ENCODE results near the gene CFC1B. TPM values are rescaled to one million over a fixed set of nuclear protein-coding genes. Genes with fewer than 3 reads are reported as not detected.
"Not testable (repeated sequence)": the region's sequence is repeated elsewhere in the genome, so short reads cannot be mapped to it uniquely, and the experiment has no call there.

CFC1B gene
- polyA plus RNA-seq (2012; rRNA removed) = not detected in 2 replicates
- not detected in 2 replicates for polyA plus RNA-seq (2012; cell fraction: cytosol; rRNA removed)
- not detected in 2 replicates for polyA plus RNA-seq (2012; cell fraction: nucleus; rRNA removed)

GRCh38 chr2:130520992-130521391 lies at the start of gene CFC1B:
Gene CFC1B, plus strand, starts transcription at chr2:130521222. Its CDS starts 263 bp downstream, at chr2:130521485.
- no CpG with 5 or more reads among the region's 7 CpGs for WGBS (ENCODE audit: low lambda C conversion rate)

GRCh38 chr2:130491073-130491472 lies 29.9 kb upstream of the CFC1B start:
- POLR2A ChIA-PET; H3K79me2 ChIP-seq (ENCODE audit: insufficient read depth); H3K27me3 ChIP-seq (ENCODE audit: insufficient read depth); H3K4me1 ChIP-seq (ENCODE audit: control insufficient read depth in 1 of 2, insufficient read depth in 2 of 2, low read depth in 1 of 2, low read length in 1 of 2); H3K27ac ChIP-seq (ENCODE audit: low read depth in 2 of 2, low read length in 1 of 2); H3K4me3 ChIP-seq (ENCODE audit: low read depth in 2 of 2, low read length in 1 of 2); H3K9ac ChIP-seq; H3K9me2 ChIP-seq; DNase-seq; H2AFZ ChIP-seq (ENCODE audit: low read depth); CTCF ChIA-PET; H3K4me2 ChIP-seq; H4K20me1 ChIP-seq (ENCODE audit: insufficient read depth); H3K9me3 ChIP-seq; H3F3A ChIP-seq (replicated peaks; ENCODE audit: insufficient read depth); H3K36me3 ChIP-seq (replicated peaks in 1 of 2; ENCODE audit: control insufficient read depth in 1 of 2, insufficient read depth in 2 of 2, low read length in 1 of 2): not testable (repeated sequence)
- 18% methylated on average over 1 of the region's 4 CpGs for WGBS (ENCODE audit: low lambda C conversion rate)

More at GRCh38 chr2:130520992-130521391, at the start of gene CFC1B:
- H3K27ac ChIP-seq (ENCODE audit: low read depth in 2 of 2, low read length in 1 of 2); H4K20me1 ChIP-seq (ENCODE audit: insufficient read depth); H3K9me2 ChIP-seq; H3K4me2 ChIP-seq; H3K4me1 ChIP-seq (ENCODE audit: control insufficient read depth in 1 of 2, insufficient read depth in 2 of 2, low read depth in 1 of 2, low read length in 1 of 2); DNase-seq; H3K79me2 ChIP-seq (ENCODE audit: insufficient read depth); H2AFZ ChIP-seq (ENCODE audit: low read depth); H3K36me3 ChIP-seq (replicated peaks in 1 of 2; ENCODE audit: control insufficient read depth in 1 of 2, insufficient read depth in 2 of 2, low read length in 1 of 2); H3K4me3 ChIP-seq (ENCODE audit: low read depth in 2 of 2, low read length in 1 of 2); CTCF ChIA-PET; H3K27me3 ChIP-seq (ENCODE audit: insufficient read depth); H3F3A ChIP-seq (replicated peaks; ENCODE audit: insufficient read depth); POLR2A ChIA-PET; H3K9me3 ChIP-seq; H3K9ac ChIP-seq: not testable (repeated sequence)

GRCh38 chr2:130509228-130509627 lies 11.8 kb upstream of the CFC1B start, which contains the start of gene POTEI:
Gene POTEI, minus strand, starts transcription at chr2:130509328. Its CDS starts 93 bp downstream, at chr2:130509235.
- not testable (repeated sequence) for H3K9me2 ChIP-seq

GRCh38 chr2:130510807-130511746 lies 9.9 kb upstream of the CFC1B start:
- H4K20me1 ChIP-seq (ENCODE audit: insufficient read depth); H3K36me3 ChIP-seq (replicated peaks in 1 of 2; ENCODE audit: control insufficient read depth in 1 of 2, insufficient read depth in 2 of 2, low read length in 1 of 2); H3K4me1 ChIP-seq (ENCODE audit: control insufficient read depth in 1 of 2, insufficient read depth in 2 of 2, low read depth in 1 of 2, low read length in 1 of 2); H3K4me2 ChIP-seq; H3K9me2 ChIP-seq; H3K9ac ChIP-seq; H2AFZ ChIP-seq (ENCODE audit: low read depth); CTCF ChIA-PET; H3F3A ChIP-seq (replicated peaks; ENCODE audit: insufficient read depth); H3K4me3 ChIP-seq (ENCODE audit: low read depth in 2 of 2, low read length in 1 of 2); H3K27ac ChIP-seq (ENCODE audit: low read depth in 2 of 2, low read length in 1 of 2); DNase-seq; H3K27me3 ChIP-seq (ENCODE audit: insufficient read depth); H3K9me3 ChIP-seq; POLR2A ChIA-PET; H3K79me2 ChIP-seq (ENCODE audit: insufficient read depth): not testable (repeated sequence)
- WGBS (ENCODE audit: low lambda C conversion rate) = no CpG with 5 or more reads among the region's 31 CpGs

More at GRCh38 chr2:130509228-130509627, 11.8 kb upstream of the CFC1B start, which contains the start of gene POTEI:
- DNase-seq; H3K9ac ChIP-seq; H3K27ac ChIP-seq (ENCODE audit: low read depth in 2 of 2, low read length in 1 of 2); H3F3A ChIP-seq (replicated peaks; ENCODE audit: insufficient read depth); H3K9me3 ChIP-seq; POLR2A ChIA-PET; H3K4me1 ChIP-seq (ENCODE audit: control insufficient read depth in 1 of 2, insufficient read depth in 2 of 2, low read depth in 1 of 2, low read length in 1 of 2); H3K36me3 ChIP-seq (replicated peaks in 1 of 2; ENCODE audit: control insufficient read depth in 1 of 2, insufficient read depth in 2 of 2, low read length in 1 of 2); H3K4me3 ChIP-seq (ENCODE audit: low read depth in 2 of 2, low read length in 1 of 2); H3K27me3 ChIP-seq (ENCODE audit: insufficient read depth); H2AFZ ChIP-seq (ENCODE audit: low read depth); H4K20me1 ChIP-seq (ENCODE audit: insufficient read depth); H3K4me2 ChIP-seq; CTCF ChIA-PET; H3K79me2 ChIP-seq (ENCODE audit: insufficient read depth): not testable (repeated sequence)
- no CpG with 5 or more reads among the region's 13 CpGs for WGBS (ENCODE audit: low lambda C conversion rate)

GRCh38 chr2:130511747-130512451 lies 9.1 kb upstream of the CFC1B start:
- H3F3A ChIP-seq (replicated peaks; ENCODE audit: insufficient read depth); H2AFZ ChIP-seq (ENCODE audit: low read depth); CTCF ChIA-PET; H3K9ac ChIP-seq; H3K4me2 ChIP-seq; H4K20me1 ChIP-seq (ENCODE audit: insufficient read depth); H3K4me1 ChIP-seq (ENCODE audit: control insufficient read depth in 1 of 2, insufficient read depth in 2 of 2, low read depth in 1 of 2, low read length in 1 of 2); H3K9me3 ChIP-seq; H3K36me3 ChIP-seq (replicated peaks in 1 of 2; ENCODE audit: control insufficient read depth in 1 of 2, insufficient read depth in 2 of 2, low read length in 1 of 2); H3K79me2 ChIP-seq (ENCODE audit: insufficient read depth); H3K27ac ChIP-seq (ENCODE audit: low read depth in 2 of 2, low read length in 1 of 2); DNase-seq; H3K4me3 ChIP-seq (ENCODE audit: low read depth in 2 of 2, low read length in 1 of 2); POLR2A ChIA-PET; H3K27me3 ChIP-seq (ENCODE audit: insufficient read depth); H3K9me2 ChIP-seq: not testable (repeated sequence)
- 41% methylated on average over 5 of the region's 17 CpGs for WGBS (ENCODE audit: low lambda C conversion rate)

GRCh38 chr2:130518516-130519106 lies 2.4 kb upstream of the CFC1B start:
- POLR2A ChIA-PET; H3K9me2 ChIP-seq; H3K4me1 ChIP-seq (ENCODE audit: control insufficient read depth in 1 of 2, insufficient read depth in 2 of 2, low read depth in 1 of 2, low read length in 1 of 2); DNase-seq; H2AFZ ChIP-seq (ENCODE audit: low read depth); H3F3A ChIP-seq (replicated peaks; ENCODE audit: insufficient read depth); H3K9ac ChIP-seq; H3K4me3 ChIP-seq (ENCODE audit: low read depth in 2 of 2, low read length in 1 of 2); H3K27me3 ChIP-seq (ENCODE audit: insufficient read depth); H3K79me2 ChIP-seq (ENCODE audit: insufficient read depth); H3K27ac ChIP-seq (ENCODE audit: low read depth in 2 of 2, low read length in 1 of 2); H3K9me3 ChIP-seq; H3K4me2 ChIP-seq; H3K36me3 ChIP-seq (replicated peaks in 1 of 2; ENCODE audit: control insufficient read depth in 1 of 2, insufficient read depth in 2 of 2, low read length in 1 of 2); H4K20me1 ChIP-seq (ENCODE audit: insufficient read depth); CTCF ChIA-PET: not testable (repeated sequence)
- WGBS (ENCODE audit: low lambda C conversion rate) = no CpG with 5 or more reads among the region's 12 CpGs
